Measurements from ENCODE around the gene KIAA1755.

DNA sequence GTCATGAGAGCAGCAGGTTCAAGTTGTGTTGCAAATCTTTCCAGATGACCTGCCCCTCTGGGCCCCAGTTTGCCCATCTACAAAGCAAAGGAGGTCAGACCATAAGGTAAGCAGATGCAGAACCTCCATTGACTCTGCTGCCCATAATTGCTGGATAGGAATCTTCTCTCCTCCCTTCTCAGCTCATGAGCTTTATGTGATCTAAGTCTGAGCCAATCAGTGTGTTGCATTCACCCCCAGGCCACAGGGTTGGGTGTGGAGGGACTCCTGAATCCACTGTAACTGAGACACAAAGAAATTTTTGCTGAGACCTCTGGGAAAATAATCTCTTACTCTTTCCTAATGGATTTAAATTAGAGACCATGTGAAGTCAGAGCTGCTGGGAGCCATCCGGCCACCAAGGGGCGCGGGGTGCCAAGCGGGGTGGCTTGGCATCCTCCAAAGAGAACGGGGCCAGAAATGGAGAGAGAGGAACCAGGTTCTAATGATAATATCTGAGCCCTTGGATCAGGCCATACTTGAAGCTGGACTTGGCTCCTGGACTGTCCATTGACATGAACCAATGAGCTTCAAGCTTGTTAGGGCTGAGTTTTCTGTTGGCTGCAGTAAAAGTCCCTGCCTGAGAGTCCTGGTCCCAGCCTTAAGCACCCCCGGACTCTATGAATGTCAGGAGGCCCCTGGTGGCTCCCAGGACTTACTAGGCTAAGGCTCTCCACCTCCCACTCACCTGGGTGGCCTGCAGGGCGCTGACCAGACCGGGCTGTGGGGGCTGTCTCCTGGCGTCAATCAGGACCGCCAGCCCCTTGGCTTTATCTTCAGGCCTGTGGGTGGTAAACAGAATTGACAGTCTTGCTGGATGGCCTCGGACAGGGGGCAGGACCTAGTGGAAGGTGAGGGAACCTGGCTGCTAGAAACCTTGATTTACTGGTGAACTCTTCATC is 32.8 kb downstream of the KIAA1755 start:
- TF ChIP-seq POLR2A (IDR thresholded peaks at IDR 0.05; ENCODE audit: low read length) = no peak
- no peak for TF ChIP-seq GATA1 (IDR thresholded peaks at IDR 0.05; ENCODE audit: low read depth, low read length)

Measured in erythroblast (primary cell).